ENCODE results near the gene ACAP3. TPM values are rescaled to one million over a fixed set of nuclear protein-coding genes. Genes with fewer than 3 reads are reported as not detected.

ACAP3 gene
- total and polyA plus RNA-seq, 10 of the 15 experiments (the other 5 are each of a cell fraction or from before 2014, with no cell fraction given) = 0.05 to 34.2 (median 7.1) TPM

- TF ChIP-seq CTCF (IDR thresholded peaks at IDR 0.05 in 2 of 3, conservative IDR thresholded peaks at IDR 0.05 in 1 of 3; ENCODE audit: control insufficient read depth in 2 of 3, extremely low read depth in 1 of 3, insufficient read depth in 1 of 3, low read depth in 3 of 3, low read length in 3 of 3) (peak; percentile 2 to 42 (median 20); a peak in 3 of 6 replicates), SREBF2 (IDR thresholded peaks at IDR 0.05; ENCODE audit: low read length) (no peak), BACH1 (IDR thresholded peaks at IDR 0.05; ENCODE audit: borderline replicate concordance) (peak; percentile 75; the same call in 1 of the 2 replicates), TCF3 (IDR thresholded peaks at IDR 0.05; ENCODE audit: borderline replicate concordance, insufficient read depth, low read depth, low read length) (0 out of 2 replicates have a peak, but pooled peaks have one; percentile 53), GATAD2B (conservative IDR thresholded peaks at IDR 0.05; ENCODE audit: low read depth) (0 out of 2 replicates have a peak, but pooled peaks have one; percentile 23), DPF2 (IDR thresholded peaks at IDR 0.05) (peak; percentile 47), NBN (IDR thresholded peaks at IDR 0.05) (0 out of 2 replicates have a peak, but pooled peaks have one; percentile 18), EED (IDR thresholded peaks at IDR 0.05; ENCODE audit: low read depth) (no peak), NKRF (conservative IDR thresholded peaks at IDR 0.05) (peak; percentile 40; the same call in 1 of the 2 replicates), RUNX3 (IDR thresholded peaks at IDR 0.05; ENCODE audit: low read length) (0 out of 2 replicates have a peak, but pooled peaks have one; percentile 14), ZNF687 (IDR thresholded peaks at IDR 0.05) (no peak), REST (IDR thresholded peaks at IDR 0.05; ENCODE audit: low read depth, low read length) (no peak), IKZF1 (conservative IDR thresholded peaks at IDR 0.05) (peak; percentile 43; the same call in 1 of the 2 replicates)
Measured at GRCh38 chr1:1305300-1306069, 2.2 kb downstream of the ACAP3 start (continued).
